OCI-LY7 (cell line): ENCODE results near the gene GRK3. TPM values are rescaled to one million over a fixed set of nuclear protein-coding genes. Genes with fewer than 3 reads are reported as not detected.
A peak's percentile ranks its signal among the peaks of the same experiment; 100 is the strongest.
"Not testable (repeated sequence)": the region's sequence is repeated elsewhere in the genome, so short reads cannot be mapped to it uniquely, and the experiment has no call there.

ENCODE experiments used
- BruUV-seq: library from RNA; stranded (reverse); fragments of 400-500 nt; replicated peaks from 2 replicates; lab custom pipeline; 2021; lab: Mats Ljungman, UMichigan
- CTCF ChIA-PET: fragments of 300-600 bp; sonication (Branson Sonifier 250); formaldehyde crosslinking; loops from one replicate; lab custom pipeline; 2022; ENCODE audit warnings: antibody characterized with exemption; ENCODE audit not compliant: unreplicated experiment; lab: Charles Lee
- POLR2A ChIA-PET: fragments of 300-600 bp; sonication (Branson Sonifier 250); formaldehyde crosslinking; loops from one replicate; lab custom pipeline; 2022; ENCODE audit warnings: antibody characterized with exemption; lab: Charles Lee
- DNase-seq: peaks from one replicate; pipeline ENCODE4 v3.0.0-alpha.2; 2015; ENCODE audit warnings: low spot score
- H2AFZ ChIP-seq: fragments of 200-600 bp; sonication (generic), shearing (Covaris generic); 2 replicates; pipeline ENCODE4 v1.6.1; 2014; ENCODE audit warnings: mild to moderate bottlenecking, antibody characterized with exemption, low read length, moderate library complexity
- H3K27ac ChIP-seq: fragments of 200-600 bp; sonication (generic); 2 replicates; pipeline ENCODE4 v1.5.1; 2014; ENCODE audit warnings: mixed run types, low read depth, mild to moderate bottlenecking, moderate library complexity, low read length, inconsistent platforms; ENCODE audit not compliant: poor library complexity, severe bottlenecking
- H3K36me3 ChIP-seq: fragments of 200-600 bp; sonication (generic); 2 replicates; pipeline ENCODE4 v1.6.1; 2014; ENCODE audit warnings: mild to moderate bottlenecking, antibody characterized with exemption, low read length, moderate library complexity, mixed read lengths; ENCODE audit not compliant: insufficient read depth
- H3K4me1 ChIP-seq: fragments of 200-600 bp; sonication (generic); 2 replicates; pipeline ENCODE4 v1.5.1; 2014; ENCODE audit warnings: mild to moderate bottlenecking, low read length; ENCODE audit not compliant: insufficient read depth, poor library complexity, severe bottlenecking
- H3K4me2 ChIP-seq: fragments of 200-600 bp; sonication (generic); 2 replicates; pipeline ENCODE4 v1.6.1; 2014; ENCODE audit warnings: mild to moderate bottlenecking, low read length
- H3K4me3 ChIP-seq: fragments of 200-600 bp; sonication (generic); 2 replicates; pipeline ENCODE4 v1.5.1; 2014; ENCODE audit warnings: mild to moderate bottlenecking, low read depth, low read length; ENCODE audit not compliant: poor library complexity, severe bottlenecking
- H3K79me2 ChIP-seq: fragments of 200-600 bp; sonication (generic); 2 replicates; pipeline ENCODE4 v1.6.1; 2016; ENCODE audit warnings: low read depth, mild to moderate bottlenecking, low read length, moderate library complexity, mixed read lengths; ENCODE audit not compliant: insufficient read depth
- H3K9me2 ChIP-seq: fragments of 200-600 bp; sonication (generic); 2 replicates; pipeline ENCODE4 v1.6.1; 2016; ENCODE audit warnings: mild to moderate bottlenecking, low read length, mixed read lengths; ENCODE audit not compliant: insufficient read depth
- H3K9me3 ChIP-seq: fragments of 200-600 bp; sonication (generic); 2 replicates; pipeline ENCODE4 v1.6.1; 2014; ENCODE audit warnings: mild to moderate bottlenecking, mixed run types, low read length, mixed read lengths
- H4K20me1 ChIP-seq: fragments of 200-600 bp; sonication (generic); 2 replicates; pipeline ENCODE4 v1.6.1; 2014; ENCODE audit warnings: mild to moderate bottlenecking, antibody characterized with exemption, low read length, moderate library complexity, mixed read lengths; ENCODE audit not compliant: insufficient read depth
- CTCF ChIP-seq: fragments of 200-600 bp; sonication (generic); conservative IDR thresholded peaks from 2 replicates; pipeline ENCODE4 v1.5.1; 2014; ENCODE audit warnings: mild to moderate bottlenecking, antibody characterized with exemption, low read length, moderate library complexity, mixed read lengths
- EZH2phosphoT487 ChIP-seq: fragments of 200-600 bp; sonication (generic); IDR thresholded peaks from 2 replicates; pipeline ENCODE4 v1.6.1; 2018; ENCODE audit warnings: low read depth, borderline replicate concordance, mild to moderate bottlenecking, mixed run types, antibody characterized with exemption, low read length, moderate library complexity, mixed read lengths
- intact Hi-C: fragments of 100-400 bp; cut with micrococcal nuclease; formaldehyde crosslinking; loops from one replicate; pipeline ENCODE4 v1.10.0; 2022; ENCODE audit not compliant: unreplicated experiment
- total RNA-seq, 2 experiments: library from RNA; depleted of rRNA in 1 of 2; stranded (reverse); fragments of >200 nt in 1 of 2; shearing (Covaris generic) in 1 of 2; gene quantifications; 2 replicates each; pipeline ENCODE4 v1.2.3, GENCODE V29; 2014 to 2022

The GRK3 gene
- total RNA-seq, 2 experiments from 2014 or later, result 14.2 to 39.3 TPM

GRCh38 chr22:25569361-25569760 is 4.9 kb downstream of the GRK3 start:
- no peak overlapping the region for H3K27ac ChIP-seq

GRCh38 chr22:25569983-25570382 is 5.5 kb downstream of the GRK3 start:
- ChIA-PET CTCF (no interaction called here), POLR2A (no interaction called here)
- no peaks in the 10 kb centered on the region for H3K9me2 ChIP-seq
- H3K27ac ChIP-seq, result no peak overlapping the region
- peaks cover 10% of the 10 kb centered on the region; the same call in 1 of the 2 replicates for H4K20me1 ChIP-seq
- no peak overlapping the region for H3K4me3 ChIP-seq
- H3K79me2 ChIP-seq, result peaks cover 89% of the 10 kb centered on the region
- H2AFZ ChIP-seq, result no peak overlapping the region
- no peak for DNase-seq
- no peak overlapping the region for H3K4me2 ChIP-seq
- H3K4me1 ChIP-seq, result peaks cover 37% of the 10 kb centered on the region
- H3K9me3 ChIP-seq, result no peaks in the 10 kb centered on the region
- TF ChIP-seq CTCF, result no peak
- no peak for TF ChIP-seq EZH2phosphoT487
- intact Hi-C loops, result loop anchor here (5.0 kb wide), 3 partner anchors 57 to 202 kb away; no protein-coding TSS in a partner anchor
- BruUV-seq, result no TSS peak
- H3K36me3 ChIP-seq, result peaks cover 5% of the 10 kb centered on the region; the same call in 1 of the 2 replicates

More at GRCh38 chr22:25569361-25569760, 4.9 kb downstream of the GRK3 start:
- TF ChIP-seq CTCF (no peak), EZH2phosphoT487 (no peak)
- Histone ChIP-seq H3K9me3 (no peaks in the 10 kb centered on the region), H3K4me3 (no peak overlapping the region), H3K79me2 (peaks cover 82% of the 10 kb centered on the region), H3K36me3 (peaks cover 5% of the 10 kb centered on the region; the same call in 1 of the 2 replicates), H3K4me2 (no peak overlapping the region), H3K4me1 (peaks cover 37% of the 10 kb centered on the region), H2AFZ (no peak overlapping the region), H4K20me1 (peaks cover 7% of the 10 kb centered on the region; the same call in 1 of the 2 replicates), H3K9me2 (no peaks in the 10 kb centered on the region)
- ChIA-PET POLR2A (no interaction called here), CTCF (interaction anchor here (0.6 kb wide), 1 partner anchor 947 kb away, joined by 3 read pairs; no protein-coding TSS in a partner anchor)
- intact Hi-C loops, result loop anchor here (5.0 kb wide), 3 partner anchors 58 to 203 kb away; no protein-coding TSS in a partner anchor
- DNase-seq, result no peak
- no TSS peak for BruUV-seq

- ChIA-PET POLR2A (no interaction called here), CTCF (no interaction called here)
- no peak overlapping the region for H2AFZ ChIP-seq
- no peak for DNase-seq
- intact Hi-C loops, result no loop called here
- TF ChIP-seq CTCF (no peak), EZH2phosphoT487 (no peak)
- no peak overlapping the region for H3K27ac ChIP-seq
- BruUV-seq, result no TSS peak
- peaks cover 37% of the 10 kb centered on the region for H3K4me1 ChIP-seq
- 0 out of 2 replicates have a peak overlapping the region, but pooled peaks have one; percentile 1 for H3K4me2 ChIP-seq
- peaks cover 90% of the 10 kb centered on the region for H3K79me2 ChIP-seq
- peaks cover 14% of the 10 kb centered on the region; the same call in 1 of the 2 replicates for H4K20me1 ChIP-seq
- peaks cover 5% of the 10 kb centered on the region; the same call in 1 of the 2 replicates for H3K36me3 ChIP-seq
- H3K4me3 ChIP-seq, result no peak overlapping the region
- no peaks in the 10 kb centered on the region for H3K9me3 ChIP-seq
- H3K9me2 ChIP-seq, result no peaks in the 10 kb centered on the region
Measured at GRCh38 chr22:25570486-25570885, 6.0 kb downstream of the GRK3 start.

DNA sequence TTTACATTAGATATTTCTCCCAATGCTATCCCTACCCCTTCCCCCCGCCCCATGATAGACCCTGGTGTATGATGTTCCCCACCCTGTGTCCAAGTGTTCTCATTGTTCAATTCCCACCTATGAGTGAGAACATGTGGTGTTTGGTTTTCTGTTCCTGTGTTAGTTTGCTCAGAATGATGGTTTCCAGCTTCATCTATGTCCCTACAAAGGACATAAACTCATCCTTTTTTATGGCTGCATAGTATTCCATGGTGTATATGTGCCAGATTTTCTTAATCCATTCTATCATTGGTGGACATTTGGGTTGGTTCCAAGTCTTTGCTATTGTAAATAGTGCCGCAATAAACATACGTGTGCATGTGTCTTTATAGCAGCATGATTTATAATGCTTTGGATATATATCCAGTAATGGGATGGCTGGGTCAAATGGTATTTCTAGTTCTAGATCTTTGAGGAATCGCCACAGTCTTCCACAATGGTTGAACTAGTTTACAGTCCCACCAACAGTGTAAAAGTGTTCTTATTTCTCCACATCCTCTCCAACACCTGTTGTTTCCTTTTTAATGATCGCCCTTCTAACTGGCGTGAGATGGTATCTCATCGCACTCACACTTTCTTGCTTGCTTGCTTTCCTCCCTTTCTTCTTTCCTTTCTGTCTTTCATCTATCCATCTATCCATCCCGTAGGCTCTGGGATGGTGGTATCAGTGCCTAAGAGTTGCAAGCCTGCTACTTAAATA is 7.7 kb downstream of the GRK3 start:
- H2AFZ ChIP-seq, H3K9me3 ChIP-seq, BruUV-seq, H3K4me3 ChIP-seq, DNase-seq, H3K4me2 ChIP-seq, H3K36me3 ChIP-seq, H3K9me2 ChIP-seq, intact Hi-C loops, H3K27ac ChIP-seq, POLR2A ChIA-PET, CTCF ChIA-PET: not testable (repeated sequence)
- Histone ChIP-seq H3K79me2 (peaks cover 79% of the 10 kb centered on the region), H3K4me1 (peaks cover 33% of the 10 kb centered on the region), H4K20me1 (peaks cover 14% of the 10 kb centered on the region; the same call in 1 of the 2 replicates)
